NCI-H1694 treated with DMSO at 0.1 percent for 48 hours (cell line): Measurements from ENCODE around the gene OPA1.

Source experiments
- DNase-seq: peaks from one replicate; lab custom pipeline; 2025; lab: John Stamatoyannopoulos, UW

Gene OPA1

GRCh38 chr3:193710286-193711165 is 117.5 kb downstream of the OPA1 start:
- no peak for DNase-seq

DNA sequence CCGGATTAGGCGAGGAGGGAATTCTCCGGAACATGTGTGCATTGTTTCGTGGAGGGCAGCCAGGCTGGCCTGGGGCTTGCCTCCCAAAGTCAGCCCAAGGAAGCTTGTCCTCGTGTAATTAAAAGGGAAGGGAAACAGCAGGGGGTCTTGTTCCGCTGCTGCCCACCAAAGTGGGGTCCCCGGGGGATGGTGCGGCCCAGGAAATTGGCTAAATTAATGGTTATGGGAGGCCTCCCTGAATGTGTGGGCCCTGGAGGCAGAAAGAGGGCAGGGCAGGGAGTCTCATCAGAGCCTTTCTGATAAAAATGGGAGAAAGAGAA is 118.1 kb downstream of the OPA1 start:
- no peak for DNase-seq

DNA sequence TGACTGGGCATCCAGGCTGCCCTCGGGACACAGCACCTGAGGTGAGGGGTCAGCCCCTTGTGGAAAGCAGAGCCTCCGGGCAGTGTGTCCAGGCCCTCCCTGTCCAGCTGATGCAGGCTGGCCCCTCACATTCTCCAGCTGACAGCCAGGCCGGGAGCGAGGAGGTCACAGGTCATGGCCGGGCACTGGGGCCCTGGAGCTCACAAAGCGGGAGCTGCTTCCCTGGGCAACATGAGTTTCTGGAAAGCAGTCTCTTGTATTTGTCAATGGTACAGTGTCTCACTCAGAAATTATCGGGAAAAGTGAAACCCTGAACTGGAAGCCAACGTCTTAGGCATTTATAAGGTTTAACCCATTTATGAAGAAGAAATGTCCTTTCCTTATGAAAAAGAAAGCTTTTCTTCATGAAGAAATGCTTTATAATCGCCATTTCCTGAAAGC is 118.5 kb downstream of the OPA1 start:
- DNase-seq: no peak

DNA sequence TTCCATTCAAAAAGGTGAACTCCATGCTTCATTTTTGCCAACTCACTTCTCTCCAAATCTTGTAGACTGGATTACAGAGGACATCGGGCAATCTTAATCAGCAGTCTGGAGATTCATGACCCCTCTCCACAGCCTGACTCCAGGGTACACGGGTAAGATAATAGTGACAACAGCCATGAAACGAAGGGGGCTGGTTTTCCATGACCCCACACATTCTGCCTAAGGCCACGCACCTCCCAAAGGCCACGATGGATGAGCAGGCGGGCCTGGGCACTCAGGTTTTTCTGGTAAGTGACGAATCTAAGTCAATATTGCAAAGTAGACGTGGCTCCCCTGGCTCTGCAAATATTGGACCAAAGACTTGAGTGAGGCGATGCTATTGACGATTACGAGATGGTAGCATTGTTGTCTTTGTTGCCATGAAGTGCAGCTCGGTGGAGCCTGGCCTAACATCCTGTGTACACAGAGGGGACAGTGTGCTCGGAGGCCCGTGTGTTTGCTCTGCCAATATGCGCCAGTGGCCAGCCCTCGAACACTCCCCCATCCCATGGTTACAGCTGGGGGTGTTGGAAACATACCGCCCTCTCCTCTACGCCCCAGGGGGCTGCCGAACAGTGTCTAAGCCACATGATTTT is 119.1 kb downstream of the OPA1 start:
- no peak for DNase-seq

- DNase-seq: no peak
Measured at GRCh38 chr3:193712938-193713337, 119.9 kb downstream of the OPA1 start.

- DNase-seq: no peak
Measured at GRCh38 chr3:193714523-193715137, 121.6 kb downstream of the OPA1 start.

- DNase-seq: no peak
Measured at GRCh38 chr3:193716150-193716549, 123.1 kb downstream of the OPA1 start.

DNA sequence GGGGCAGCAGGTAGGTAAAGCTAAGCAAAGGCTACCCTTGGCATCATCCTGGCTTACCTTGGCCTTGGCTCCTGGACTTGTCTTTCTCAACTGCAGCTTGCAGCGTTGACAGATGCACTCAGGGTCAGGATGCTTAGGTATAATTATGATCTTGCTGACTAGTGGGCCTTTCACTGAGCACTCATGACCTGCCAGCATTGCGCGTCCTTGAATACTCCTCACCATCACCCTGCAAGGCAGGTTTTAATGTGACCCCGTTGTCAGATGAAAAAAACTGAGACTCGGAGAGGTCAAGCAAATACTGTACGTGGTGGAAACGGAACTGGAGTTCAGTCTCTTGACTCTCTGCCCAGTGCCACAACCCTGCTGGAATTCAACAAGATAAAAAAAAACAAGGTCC is 126.7 kb downstream of the OPA1 start:
- DNase-seq: no peak

GRCh38 chr3:193720169-193720568 is 127.2 kb downstream of the OPA1 start:
- no peak for DNase-seq

DNA sequence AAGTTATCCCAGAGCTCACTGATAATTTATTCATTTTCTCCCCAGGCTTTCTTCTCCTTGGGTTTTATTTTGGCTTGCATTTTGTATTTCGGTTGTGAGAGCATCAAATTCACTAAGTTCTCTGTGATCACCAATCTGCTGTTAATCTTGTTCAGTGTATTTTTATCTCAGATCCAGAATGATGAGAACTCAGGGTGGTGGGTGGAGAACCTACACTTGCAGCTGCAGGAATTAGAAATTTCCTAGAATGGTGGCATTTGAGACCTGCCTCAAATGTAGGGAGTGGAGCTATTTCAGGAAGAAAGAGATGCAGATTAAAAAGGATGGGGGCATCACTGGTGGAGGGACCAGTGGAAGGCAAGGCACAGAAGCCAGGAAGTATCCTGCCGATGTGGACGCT is 129.6 kb downstream of the OPA1 start:
- no peak for DNase-seq

DNA sequence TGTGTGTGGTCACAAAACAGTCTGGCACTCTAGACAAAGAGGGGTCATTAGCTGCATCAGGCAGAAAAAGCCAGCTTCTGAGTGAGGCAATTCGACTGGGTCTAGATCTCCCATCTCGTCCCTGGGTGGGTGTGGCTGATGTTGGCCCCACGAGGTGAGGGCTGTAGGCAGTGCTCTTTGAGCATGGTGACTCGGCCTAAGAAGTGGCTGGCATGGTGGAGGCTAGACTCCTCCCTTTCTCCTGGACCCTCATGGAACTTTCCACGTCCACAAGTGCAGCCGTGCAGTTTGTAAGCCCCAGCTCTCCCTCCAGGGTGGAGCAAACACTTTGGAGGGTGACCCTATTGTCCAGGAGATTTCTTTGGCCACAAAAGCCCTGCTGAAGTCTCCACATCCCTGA is 134.1 kb downstream of the OPA1 start:
- no peak for DNase-seq

GRCh38 chr3:193728429-193729087 is 135.6 kb downstream of the OPA1 start:
- DNase-seq: no peak

- DNase-seq: no peak
Measured at GRCh38 chr3:193729088-193729465, 136.1 kb downstream of the OPA1 start.

DNA sequence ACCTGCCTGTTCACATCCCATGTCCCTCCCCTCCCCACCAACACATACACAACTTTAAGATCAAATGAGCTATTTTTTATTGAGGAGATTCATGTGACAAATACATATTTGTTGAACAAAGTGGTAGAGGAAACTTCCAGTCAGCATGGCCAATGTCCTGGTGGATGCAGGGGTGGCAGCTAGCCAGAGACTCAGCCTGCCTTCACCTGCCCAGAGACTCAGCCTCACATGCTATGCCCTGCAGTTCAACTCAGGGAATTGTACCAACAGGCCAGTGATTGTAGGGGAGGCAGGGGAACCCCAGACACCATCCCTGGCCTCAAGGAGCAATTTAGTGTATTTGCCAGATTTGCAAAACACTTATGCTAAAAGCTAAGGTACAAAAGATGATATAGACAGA is 136.6 kb downstream of the OPA1 start:
- DNase-seq: no peak

DNA sequence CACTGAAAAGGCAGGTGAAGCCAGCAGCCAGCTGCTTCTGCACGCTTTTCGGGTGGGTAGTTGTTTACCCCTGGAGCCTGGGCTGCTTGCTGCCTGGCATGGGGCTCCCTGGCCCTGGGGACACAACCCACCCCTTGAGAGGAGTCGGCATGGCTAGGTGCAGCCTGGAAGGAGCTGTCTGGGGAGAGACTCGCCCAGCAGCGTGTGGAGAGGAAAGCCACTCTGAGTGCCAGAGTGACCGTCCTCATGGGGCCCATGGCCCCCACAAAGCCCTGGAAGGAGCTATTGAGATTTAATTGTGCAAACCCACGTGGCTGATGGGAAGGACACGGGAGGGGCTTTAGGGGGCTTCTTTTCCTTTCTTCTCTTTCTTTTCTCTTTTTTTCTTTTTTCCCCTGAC is 137.5 kb downstream of the OPA1 start:
- no peak for DNase-seq

DNA sequence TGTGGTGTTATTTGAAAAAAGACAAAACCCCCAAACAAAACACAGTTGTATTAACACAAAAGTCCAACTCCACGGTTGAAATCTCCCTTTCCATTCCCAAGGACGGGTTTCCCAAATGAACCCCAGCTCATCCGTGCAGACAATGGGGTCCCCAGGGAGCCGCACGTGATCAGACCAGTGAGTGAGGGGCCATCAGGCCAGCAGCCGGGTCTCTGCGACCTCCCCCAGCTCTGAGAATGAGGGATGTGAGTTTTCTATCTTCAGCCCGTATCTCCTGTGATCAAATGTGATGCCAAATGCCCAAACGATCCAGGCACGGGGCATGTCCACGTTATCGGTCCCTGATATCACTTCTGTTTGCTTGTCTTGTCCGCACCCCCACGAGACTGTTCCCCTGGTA is 138.0 kb downstream of the OPA1 start:
- DNase-seq: no peak

DNA sequence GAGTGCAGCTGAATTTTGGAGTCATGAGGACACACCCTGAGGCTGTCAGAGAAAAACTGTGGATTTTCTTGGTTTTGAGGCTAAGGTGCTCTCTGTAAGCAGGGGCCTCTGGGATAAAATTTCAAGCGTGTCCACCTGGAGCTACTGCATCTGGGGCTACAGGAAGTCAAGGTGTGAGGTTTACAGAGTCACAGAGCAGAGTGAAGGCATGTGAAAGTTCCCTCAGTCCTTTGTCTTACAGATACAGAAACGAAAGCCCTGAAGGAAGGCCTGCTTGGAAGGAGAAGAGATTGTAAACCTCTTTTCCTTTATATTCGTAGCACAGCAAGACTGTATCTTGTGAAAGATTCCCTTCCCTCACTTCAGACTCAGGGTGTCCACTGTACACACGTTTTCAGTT is 138.6 kb downstream of the OPA1 start:
- DNase-seq: no peak

- no peak for DNase-seq
Measured at GRCh38 chr3:193732391-193732790, 139.4 kb downstream of the OPA1 start.

DNA sequence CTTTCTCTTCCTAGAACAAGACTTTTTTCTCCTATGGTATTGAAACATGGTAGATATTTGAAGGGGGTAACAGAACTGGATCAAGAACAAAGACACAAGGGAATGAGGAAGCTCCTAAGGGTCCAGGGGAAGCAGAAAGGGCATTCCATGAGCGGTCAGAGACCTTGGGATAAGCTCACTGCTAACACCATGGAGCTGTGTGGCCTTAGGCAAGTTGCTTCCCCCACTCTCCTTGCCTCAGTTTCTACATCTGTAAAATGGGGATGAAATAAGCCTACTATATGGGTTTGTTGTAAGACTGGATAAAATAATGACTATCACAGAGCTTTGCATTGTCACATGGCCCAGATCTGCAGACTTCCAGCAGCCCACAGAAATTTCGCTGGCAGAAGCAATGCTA is 139.8 kb downstream of the OPA1 start:
- no peak for DNase-seq

- DNase-seq: no peak
Measured at GRCh38 chr3:193734737-193735366, 141.8 kb downstream of the OPA1 start.

DNA sequence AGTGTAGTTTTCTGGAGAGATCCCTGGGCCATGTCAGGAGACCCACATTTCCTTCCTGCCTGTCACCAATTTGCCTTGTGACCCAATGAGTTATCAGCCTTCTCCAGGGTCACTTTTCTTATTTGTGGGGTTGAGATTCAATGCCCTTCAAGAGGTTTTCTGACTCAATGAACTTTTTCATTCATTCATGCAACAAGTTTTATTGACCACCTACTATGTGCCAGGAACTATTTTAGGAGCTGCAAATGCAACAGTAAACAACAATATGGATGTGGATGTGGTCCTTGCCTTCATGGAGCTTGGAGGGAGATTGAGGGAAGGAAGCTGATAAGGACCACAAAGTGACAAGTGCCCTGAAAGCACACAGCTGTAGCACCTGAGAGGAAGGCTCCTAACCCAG is 142.8 kb downstream of the OPA1 start:
- DNase-seq: no peak

DNA sequence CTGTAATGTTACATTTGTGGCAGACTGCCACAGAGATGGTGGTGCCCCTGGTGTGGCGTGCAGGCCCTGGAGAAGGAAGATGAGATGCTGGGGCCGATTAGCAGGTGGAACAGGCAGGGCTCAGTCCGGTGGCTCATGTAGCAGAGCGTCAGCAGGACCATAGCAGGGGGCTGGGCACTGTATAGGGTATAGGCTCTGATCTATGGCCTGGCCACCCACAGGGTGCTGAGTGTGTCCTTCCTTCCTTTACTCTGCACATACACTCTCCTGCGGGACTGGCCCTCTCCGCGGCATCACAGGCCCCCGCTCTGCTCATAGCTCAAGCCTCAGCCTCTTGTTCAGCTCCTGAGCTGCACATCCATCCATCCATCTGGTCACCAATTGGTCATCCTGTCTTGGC is 143.6 kb downstream of the OPA1 start:
- DNase-seq: no peak
